ENCODE measurements around the gene SMC2. TPM values are rescaled to one million over a fixed set of nuclear protein-coding genes. Genes with fewer than 3 reads are reported as not detected.

The SMC2 gene
- total and polyA plus RNA-seq, 10 of the 15 experiments (the other 5 are each of a cell fraction or from before 2014, with no cell fraction given): 22.9 to 116 (median 50.0) TPM

GRCh38 chr9:104177676-104178075 is 83.6 kb downstream of the SMC2 start:
- no TSS peak for BruUV-seq (replicated peaks)
- Histone ChIP-seq H3K4me1 (ENCODE audit: control insufficient read depth, insufficient read depth, low read length) (0 out of 2 replicates have a peak, but pooled peaks cover 2% of the 10 kb centered on the region), H3K9ac (ENCODE audit: control insufficient read depth, insufficient read depth, low read length) (no peak overlapping the region), H2AFZ (ENCODE audit: control insufficient read depth, low read depth, low read length) (no peak overlapping the region), H3K9me3 (replicated peaks; ENCODE audit: control insufficient read depth, insufficient read depth, low read length) (no peaks in the 10 kb centered on the region), H3K27me3 (replicated peaks in 1 of 2; ENCODE audit: control insufficient read depth in 2 of 2, insufficient read depth in 2 of 2, low read length in 1 of 2) (no peaks in the 10 kb centered on the region), H3K79me2 (ENCODE audit: control insufficient read depth, insufficient read depth, low read length) (no peaks in the 10 kb centered on the region), H3K27ac (ENCODE audit: control insufficient read depth, insufficient read depth) (no peak overlapping the region), H3K4me2 (ENCODE audit: control insufficient read depth, insufficient read depth) (no peak overlapping the region), H3K36me3 (ENCODE audit: control insufficient read depth in 2 of 2, insufficient read depth in 2 of 2, low read length in 1 of 2) (no peaks in the 10 kb centered on the region), H3K4me3 (no peak overlapping the region), H4K20me1 (ENCODE audit: control insufficient read depth, insufficient read depth) (no peaks in the 10 kb centered on the region)
- intact Hi-C loops (cut with micrococcal nuclease; ENCODE audit: unreplicated experiment): loop anchor here (1.0 to 2.0 kb wide), 4 partner anchors 209 to 565 kb away; no protein-coding TSS in a partner anchor
- in situ Hi-C loops (cut with MboI): loop anchor here (10.0 kb wide), 1 partner anchor 207 kb away; no protein-coding TSS in a partner anchor
- ChIA-PET CTCF (interaction anchor here (0.6 to 3.1 kb wide), 6 partner anchors 71 to 566 kb away, joined by 3 to 48 read pairs (median 8); no protein-coding TSS in a partner anchor), RAD21 (ENCODE audit: unreplicated experiment) (no interaction called here), SMC1A (ENCODE audit: uncharacterized antibody, unreplicated experiment) (interaction anchor here (1.4 to 3.2 kb wide), 5 partner anchors 8 to 564 kb away, joined by 5 to 38 read pairs (median 8); no protein-coding TSS in a partner anchor), POLR2A (interaction anchor here (0.6 kb wide), 1 partner anchor 1909 kb away, joined by 7 read pairs; no protein-coding TSS in a partner anchor)
- FAIRE-seq: peak; percentile 84
- TF ChIP-seq NFYA (IDR thresholded peaks at IDR 0.05; ENCODE audit: borderline replicate concordance, low read depth, low read length): no peak
- 0 out of 2 replicates have a peak, but pooled peaks have one; percentile 27 for TF ChIP-seq DPF2 (IDR thresholded peaks at IDR 0.05)
- TF ChIP-seq ZNF592 (IDR thresholded peaks at IDR 0.05): no peak
- no peak for TF ChIP-seq NFYB (IDR thresholded peaks at IDR 0.05; ENCODE audit: insufficient read depth, low read depth, low read length)
- TF ChIP-seq EP300 (IDR thresholded peaks at IDR 0.05; ENCODE audit: borderline replicate concordance in 1 of 2, control insufficient read depth in 1 of 2, low read depth in 2 of 2, low read length in 2 of 2): peak; percentile 38 to 51; a peak in 1 of 4 replicates
- TF ChIP-seq SPI1 (IDR thresholded peaks at IDR 0.05; ENCODE audit: borderline replicate concordance, insufficient read depth, low read depth, low read length): peak; percentile 51; the same call in 1 of the 2 replicates
- TF ChIP-seq REST (IDR thresholded peaks at IDR 0.05; ENCODE audit: low read depth, low read length): no peak
- TF ChIP-seq IRF4 (IDR thresholded peaks at IDR 0.05; ENCODE audit: low read depth, low read length): peak; percentile 73
- TF ChIP-seq POLR2AphosphoS5 (IDR thresholded peaks at IDR 0.05; ENCODE audit: low read length): no peak
- 0 out of 2 replicates have a peak, but pooled peaks have one; percentile 17 for TF ChIP-seq MTA2 (IDR thresholded peaks at IDR 0.05; ENCODE audit: low read depth)
- TF ChIP-seq RELA (IDR thresholded peaks at IDR 0.05; ENCODE audit: borderline replicate concordance, partially characterized antibody): no peak
- 0 out of 2 replicates have a peak, but pooled peaks have one; percentile 21 for TF ChIP-seq RUNX3 (IDR thresholded peaks at IDR 0.05; ENCODE audit: low read length)
- no peak for TF ChIP-seq BMI1 (IDR thresholded peaks at IDR 0.05; ENCODE audit: borderline replicate concordance)
- TF ChIP-seq GABPA (IDR thresholded peaks at IDR 0.05; ENCODE audit: low read depth): no peak
- peak; percentile 65 for TF ChIP-seq JUNB (IDR thresholded peaks at IDR 0.05)
- peak in 1 of 2 experiments; percentile 19; a peak in 1 of 4 replicates for TF ChIP-seq IKZF2 (IDR thresholded peaks at IDR 0.05)
- 0 out of 2 replicates have a peak, but pooled peaks have one; percentile 34 for TF ChIP-seq ZNF384 (IDR thresholded peaks at IDR 0.05; ENCODE audit: borderline replicate concordance, low read depth, low read length)
- ATAC-seq: peak; percentile 93
- DNase-seq (ENCODE audit: low read depth, low spot score): no peak

Measured in GM12878 (cell line).